GM10266 (cell line): ENCODE results near the gene FGD2.

Source experiments
- DNase-seq: peaks from one replicate; pipeline ENCODE4 v3.0.0; 2012; ENCODE audit errors: extremely low spot score
- CTCF ChIP-seq: IDR thresholded peaks from 2 replicates; pipeline ENCODE4 v1.5.1; 2012; ENCODE audit warnings: mild to moderate bottlenecking, low read depth; ENCODE audit not compliant: control insufficient read depth, insufficient read depth; ENCODE audit errors: missing control alignments

The FGD2 gene

GRCh38 chr6:36999061-36999750 is 6.2 kb upstream of the FGD2 start:
- no peak for DNase-seq
- no peak for TF ChIP-seq CTCF

GRCh38 chr6:36999751-37000125 is 5.7 kb upstream of the FGD2 start:
- no peak for TF ChIP-seq CTCF
- no peak for DNase-seq

GRCh38 chr6:37004044-37004980 is 1.1 kb upstream of the FGD2 start:
- no peak for DNase-seq
- TF ChIP-seq CTCF: no peak

GRCh38 chr6:37005827-37006567 is 542 bp downstream of the FGD2 start:
- DNase-seq: no peak

GRCh38 chr6:37006793-37007339 is 1.4 kb downstream of the FGD2 start:
- no peak for DNase-seq
- no peak for TF ChIP-seq CTCF

More at GRCh38 chr6:37005827-37006567, 542 bp downstream of the FGD2 start:
- no peak for TF ChIP-seq CTCF

- TF ChIP-seq CTCF: no peak
Measured at GRCh38 chr6:37007340-37008043, 2.0 kb downstream of the FGD2 start.

More at GRCh38 chr6:37007340-37008043, 2.0 kb downstream of the FGD2 start:
- DNase-seq: no peak
